H9 (cell line): Measurements from ENCODE around the gene FAM210B. TPM values are rescaled to one million over a fixed set of nuclear protein-coding genes. Genes with fewer than 3 reads are reported as not detected.

Experiments used
- DNase-seq: peaks from one replicate; pipeline ENCODE4 v3.0.0-alpha.2; 2017
- H2AFZ ChIP-seq: one replicate; pipeline ENCODE4 v1.6.1; 2013; ENCODE audit warnings: mild to moderate bottlenecking, low read length, control low read depth, moderate library complexity
- H2AK5ac ChIP-seq: 2 replicates; pipeline ENCODE4 v1.6.1; 2013; ENCODE audit warnings: low read length, control low read depth, mixed read lengths; ENCODE audit not compliant: insufficient read length
- H2BK120ac ChIP-seq: one replicate; pipeline ENCODE4 v1.6.1; 2013; ENCODE audit warnings: low read depth, mild to moderate bottlenecking, low read length, control low read depth, inconsistent platforms; ENCODE audit not compliant: poor library complexity, severe bottlenecking
- H2BK12ac ChIP-seq: 2 replicates; pipeline ENCODE4 v1.6.1; 2013; ENCODE audit warnings: low read length, control low read depth, mixed read lengths, low read depth; ENCODE audit not compliant: insufficient read length
- H2BK15ac ChIP-seq: 2 replicates; pipeline ENCODE4 v1.6.1; 2013; ENCODE audit warnings: low read depth, low read length, control low read depth
- H2BK20ac ChIP-seq: one replicate; pipeline ENCODE4 v1.6.1; 2013; ENCODE audit warnings: low read depth, mild to moderate bottlenecking, low read length, control low read depth, inconsistent platforms; ENCODE audit not compliant: poor library complexity, severe bottlenecking
- H2BK5ac ChIP-seq: 2 replicates; pipeline ENCODE4 v1.6.1; 2013; ENCODE audit warnings: low read length, control low read depth, mixed read lengths; ENCODE audit not compliant: insufficient read length
- H3K14ac ChIP-seq: 2 replicates; pipeline ENCODE4 v1.6.1; 2013; ENCODE audit warnings: low read length, control low read depth; ENCODE audit not compliant: insufficient read depth
- H3K18ac ChIP-seq: 2 replicates; pipeline ENCODE4 v1.6.1; 2013; ENCODE audit warnings: low read depth, mild to moderate bottlenecking, mixed read lengths, low read length, control low read depth; ENCODE audit not compliant: insufficient read length
- H3K23ac ChIP-seq: 2 replicates; pipeline ENCODE4 v1.6.1; 2013; ENCODE audit warnings: low read length, control low read depth, mixed read lengths, low read depth; ENCODE audit not compliant: insufficient read length
- H3K23me2 ChIP-seq: 2 replicates; pipeline ENCODE4 v1.6.1; 2013; ENCODE audit warnings: low read depth, mild to moderate bottlenecking, mixed read lengths, low read length, control low read depth; ENCODE audit not compliant: insufficient read length, poor library complexity, severe bottlenecking
- H3K27ac ChIP-seq: 2 replicates; pipeline ENCODE4 v1.5.1; 2013; ENCODE audit warnings: low read length, control low read depth, mixed read lengths, low read depth; ENCODE audit not compliant: insufficient read length
- H3K27me3 ChIP-seq: 2 replicates; pipeline ENCODE4 v1.6.1; 2013; ENCODE audit warnings: low read length, control low read depth, inconsistent platforms; ENCODE audit not compliant: insufficient read depth
- H3K4ac ChIP-seq: 2 replicates; pipeline ENCODE4 v1.6.1; 2013; ENCODE audit warnings: low read depth, mild to moderate bottlenecking, control low read depth, inconsistent platforms, low read length, moderate library complexity
- H3K4me1 ChIP-seq: 2 replicates; pipeline ENCODE4 v1.6.1; 2013; ENCODE audit warnings: low read length, control low read depth, inconsistent platforms; ENCODE audit not compliant: insufficient read depth
- H3K4me2 ChIP-seq: 2 replicates; pipeline ENCODE4 v1.6.1; 2013; ENCODE audit warnings: low read length, control low read depth, mixed read lengths; ENCODE audit not compliant: insufficient read length, insufficient read depth
- H3K56ac ChIP-seq: 2 replicates; pipeline ENCODE4 v1.6.1; 2013; ENCODE audit warnings: low read depth, mild to moderate bottlenecking, mixed read lengths, low read length, control low read depth; ENCODE audit not compliant: insufficient read length
- H3K79me1 ChIP-seq: 2 replicates; pipeline ENCODE4 v1.6.1; 2013; ENCODE audit warnings: low read depth, mild to moderate bottlenecking, moderate library complexity, low read length, control low read depth, inconsistent platforms; ENCODE audit not compliant: insufficient read depth, poor library complexity, severe bottlenecking
- H3K79me2 ChIP-seq: 2 replicates; pipeline ENCODE4 v1.6.1; 2013; ENCODE audit warnings: low read length, control low read depth, inconsistent platforms; ENCODE audit not compliant: insufficient read depth
- H3K9ac ChIP-seq: 2 replicates; pipeline ENCODE4 v1.6.1; 2013; ENCODE audit warnings: low read length, control low read depth, mixed read lengths; ENCODE audit not compliant: insufficient read length; ENCODE audit errors: extremely low read depth
- H3K9me3 ChIP-seq: one replicate; pipeline ENCODE4 v1.6.1; 2013; ENCODE audit warnings: low read depth, low read length, inconsistent platforms; ENCODE audit not compliant: control insufficient read depth
- H3T11ph ChIP-seq: one replicate; pipeline ENCODE4 v1.6.1; 2013; ENCODE audit warnings: mild to moderate bottlenecking, low read length, control low read depth, inconsistent platforms
- H4K20me1 ChIP-seq: one replicate; pipeline ENCODE4 v1.6.1; 2013; ENCODE audit not compliant: control insufficient read depth, insufficient read length, insufficient read depth
- H4K5ac ChIP-seq: 2 replicates; pipeline ENCODE4 v1.6.1; 2013; ENCODE audit warnings: low read depth, mild to moderate bottlenecking, mixed read lengths, low read length, control low read depth; ENCODE audit not compliant: insufficient read length
- H4K8ac ChIP-seq: replicated peaks from 2 replicates; pipeline ENCODE4 v1.6.1; 2013; ENCODE audit warnings: low read length, control low read depth, mixed read lengths, low read depth; ENCODE audit not compliant: insufficient read length
- H4K91ac ChIP-seq: 2 replicates; pipeline ENCODE4 v1.6.1; 2013; ENCODE audit warnings: low read depth, mild to moderate bottlenecking, moderate library complexity, mixed read lengths, low read length, control low read depth; ENCODE audit not compliant: insufficient read length
- H3K27ac Mint-ChIP-seq, 3 experiments: 2 replicates in 2 of 3; 3 replicates in 1 of 3; pipeline ENCODE4 v1.8.0; 2020 to 2021; ENCODE audit warnings: mixed read lengths in 3 of 3, mild to moderate bottlenecking in 1 of 3, moderate library complexity in 1 of 3
- H3K27me3 Mint-ChIP-seq: 2 replicates; pipeline ENCODE4 v1.8.0; 2021; ENCODE audit warnings: low read depth, mild to moderate bottlenecking, moderate library complexity, mixed read lengths
- H3K36me3 Mint-ChIP-seq, 3 experiments: 2 replicates in 2 of 3; 3 replicates in 1 of 3; pipeline ENCODE4 v1.8.0; 2020 to 2021; ENCODE audit warnings: low read depth in 3 of 3, mixed read lengths in 3 of 3; ENCODE audit not compliant: insufficient read depth in 1 of 3
- H3K4me1 Mint-ChIP-seq, 2 experiments: 2 replicates each; pipeline ENCODE4 v1.8.0; 2020; ENCODE audit warnings: mixed read lengths in 2 of 2
- H3K4me3 Mint-ChIP-seq, 2 experiments: 2 replicates in 1 of 2; 3 replicates in 1 of 2; pipeline ENCODE4 v1.8.0; 2020 to 2021; ENCODE audit warnings: mild to moderate bottlenecking in 2 of 2, mixed read lengths in 2 of 2, moderate library complexity in 1 of 2
- H3K9me3 Mint-ChIP-seq, 2 experiments: 2 replicates in 1 of 2; 3 replicates in 1 of 2; pipeline ENCODE4 v1.8.0; 2020; ENCODE audit warnings: mild to moderate bottlenecking in 2 of 2, mixed read lengths in 2 of 2, moderate library complexity in 1 of 2
- CTCF ChIP-seq: fragments of 200-600 bp; sonication (generic); conservative IDR thresholded peaks from 3 replicates; pipeline ENCODE4 v1.8.0; 2021; ENCODE audit warnings: antibody characterized with exemption, mild to moderate bottlenecking
- WGBS: extraction: QIAGEN DNeasy Blood & Tissue Kit; methylation state at CpG from one replicate; pipeline ENCODE4 v1.1.7; 2013; ENCODE audit warnings: missing lambda C conversion rate, low lambda C conversion rate, mixed read lengths; ENCODE audit not compliant: insufficient read length; ENCODE audit errors: extremely low coverage; 5-methylcytosine and 5-hydroxymethylcytosine counted together
- total RNA-seq: library from RNA; stranded (reverse); gene quantifications from 2 replicates; pipeline ENCODE4 v1.2.1, GENCODE V29; 2021

Gene FAM210B
- total RNA-seq, 1 experiment from 2014 or later = 24.2 TPM

DNA sequence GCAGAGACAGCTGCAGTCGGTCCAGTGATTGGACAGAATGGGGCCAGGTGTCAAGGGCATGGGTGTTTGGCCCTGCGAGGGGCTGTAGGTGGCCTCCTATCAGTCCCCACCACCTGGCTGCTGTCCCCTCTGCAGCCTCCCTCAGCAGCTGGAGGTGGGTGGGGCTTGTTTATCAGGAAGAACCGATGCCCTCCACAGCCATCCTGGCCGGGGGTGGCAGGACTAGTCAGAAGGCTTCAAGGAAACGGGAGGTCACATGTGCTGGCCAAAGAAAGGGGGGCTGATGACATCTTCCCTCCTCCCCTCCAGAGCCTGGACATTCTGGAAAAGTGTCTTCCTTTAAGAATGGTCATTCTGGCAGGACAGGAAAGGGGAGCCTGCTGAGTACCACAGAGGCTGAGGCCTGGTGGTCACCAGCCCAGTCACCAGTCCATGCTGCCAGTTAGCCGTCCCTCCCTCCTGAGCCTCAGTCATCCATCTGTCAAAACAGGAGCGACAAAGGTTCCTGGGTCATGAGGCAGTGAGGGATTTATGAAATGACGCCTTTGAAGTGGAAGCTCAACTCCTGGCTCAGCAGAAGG lies 4.1 kb downstream of the FAM210B start:
- no peak overlapping the region for H3K4ac ChIP-seq
- no peak overlapping the region for H3K9ac ChIP-seq
- H3K18ac ChIP-seq = no peak overlapping the region
- H3K23me2 ChIP-seq = peaks cover 11% of the 10 kb centered on the region
- no peak overlapping the region for H2BK5ac ChIP-seq
- H2AK5ac ChIP-seq = no peak overlapping the region
- H3K79me1 ChIP-seq = no peaks in the 10 kb centered on the region
- no peaks in the 10 kb centered on the region for H4K20me1 ChIP-seq
- peaks cover 0 to 18% (median 0%) of the 10 kb centered on the region in 3 experiments; a peak in 4 of 7 replicates for H3K36me3 Mint-ChIP-seq
- H2BK12ac ChIP-seq = no peak overlapping the region
- no peak overlapping the region for H3K4me2 ChIP-seq
- no peak overlapping the region for H3K27ac ChIP-seq
- no peak overlapping the region for H2BK15ac ChIP-seq
- no peak overlapping the region for H3K56ac ChIP-seq
- H3K27me3 ChIP-seq = no peaks in the 10 kb centered on the region
- H3K23ac ChIP-seq = no peak overlapping the region
- no peak overlapping the region for H3K14ac ChIP-seq
- no peak overlapping the region for H2AFZ ChIP-seq
- H3T11ph ChIP-seq = no peak overlapping the region
- WGBS = no CpG with 5 or more reads among the region's 8 CpGs
- no peaks in the 10 kb centered on the region; the same call in 1 of the 2 replicates for H3K27me3 Mint-ChIP-seq
- H3K9me3 ChIP-seq = no peaks in the 10 kb centered on the region
- peaks cover 19 to 23% of the 10 kb centered on the region in 2 experiments for H3K4me1 Mint-ChIP-seq
- H4K91ac ChIP-seq = no peak overlapping the region
- no peak overlapping the region for H3K4me3 Mint-ChIP-seq
- no peak overlapping the region for H3K27ac Mint-ChIP-seq
- no peak overlapping the region for H4K8ac ChIP-seq
- no peak overlapping the region for H2BK20ac ChIP-seq
- H3K79me2 ChIP-seq = no peaks in the 10 kb centered on the region
- DNase-seq = peak; percentile 44
- no peak overlapping the region for H2BK120ac ChIP-seq
- H3K4me1 ChIP-seq = no peaks in the 10 kb centered on the region
- no peak overlapping the region for H4K5ac ChIP-seq
- no peaks in the 10 kb centered on the region for H3K9me3 Mint-ChIP-seq
- TF ChIP-seq CTCF = no peak
